ENCODE results near the gene LRRTM4. TPM values are rescaled to one million over a fixed set of nuclear protein-coding genes. Genes with fewer than 3 reads are reported as not detected.
"Not testable (repeated sequence)": the region's sequence is repeated elsewhere in the genome, so short reads cannot be mapped to it uniquely, and the experiment has no call there.

Gene LRRTM4
- total RNA-seq, 4 donors from 2014 or later = not detected

- Histone ChIP-seq H3K4me3 (no peak overlapping the region), H3K4me1 (no peaks in the 10 kb centered on the region), H3K36me3 (no peaks in the 10 kb centered on the region), H3K9me3 (no peaks in the 10 kb centered on the region), H3K27me3 (no peaks in the 10 kb centered on the region), H3K27ac (no peak overlapping the region)
- no peak for TF ChIP-seq CTCF (IDR thresholded peaks at IDR 0.05)
- no peak for TF ChIP-seq POLR2A (IDR thresholded peaks at IDR 0.05)
- DNase-seq = no peak
Measured at GRCh38 chr2:76711490-76711889, 810.7 kb downstream of the LRRTM4 start.

- Histone ChIP-seq H3K4me3 (no peak overlapping the region), H3K4me1 (no peaks in the 10 kb centered on the region), H3K9me3 (peaks cover 0 to 4% (median 0%) of the 10 kb centered on the region in 4 donors), H3K27me3 (no peaks in the 10 kb centered on the region), H3K36me3 (no peaks in the 10 kb centered on the region), H3K27ac (no peak overlapping the region)
- DNase-seq = no peak
- no peak for TF ChIP-seq CTCF (IDR thresholded peaks at IDR 0.05)
- TF ChIP-seq POLR2A (IDR thresholded peaks at IDR 0.05) = no peak
Measured at GRCh38 chr2:76700894-76701293, 821.3 kb downstream of the LRRTM4 start.

- H3K9me3 ChIP-seq, H3K27me3 ChIP-seq, DNase-seq, H3K4me3 ChIP-seq, H3K27ac ChIP-seq, H3K4me1 ChIP-seq, H3K36me3 ChIP-seq: not testable (repeated sequence)
Measured at GRCh38 chr2:76697998-76698713, 824.0 kb downstream of the LRRTM4 start.

Small RNA genes within 50 kb of the gene (small RNA-seq; reads per million reads assigned to genes)
- 0 to 0.06 reads per million in 2 donors for gene RNA5SP98
